Spleen (tissue), 11 donors: ENCODE measurements around the gene RPTOR. TPM values are rescaled to one million over a fixed set of nuclear protein-coding genes. Genes with fewer than 3 reads are reported as not detected.

Experiments
- DNase-seq: peaks from one replicate; pipeline ENCODE4 v3.0.0-alpha.2; 2020
- H3K27ac ChIP-seq, 8 donors: fragments of 200-600 bp; sonication (generic) in 7 of 8; 1 replicate in 4 of 8; 2 replicates in 4 of 8; pipeline versions ENCODE4 v1.5.0 to v1.8.0; 2016 to 2021; ENCODE audit warnings: inconsistent platforms in 4 of 8, mild to moderate bottlenecking in 4 of 8, moderate library complexity in 1 of 8
- H3K27me3 ChIP-seq, 7 donors: fragments of 200-600 bp; sonication (generic) in 6 of 7; replicated peaks in 1 of 7; 1 replicate in 4 of 7; 2 replicates in 3 of 7; pipeline versions ENCODE4 v1.5.0 to v1.8.0; 2016 to 2021; ENCODE audit warnings: inconsistent platforms in 3 of 7, mild to moderate bottlenecking in 1 of 7
- H3K36me3 ChIP-seq, 6 donors: fragments of 200-600 bp; sonication (generic) in 5 of 6; 1 replicate in 4 of 6; 2 replicates in 2 of 6; pipeline versions ENCODE4 v1.5.0 to v1.8.0; 2016 to 2021; ENCODE audit warnings: inconsistent platforms in 2 of 6
- H3K4me1 ChIP-seq, 6 donors: fragments of 200-600 bp; sonication (generic) in 5 of 6; 1 replicate in 3 of 6; 2 replicates in 3 of 6; pipeline versions ENCODE4 v1.5.0 to v1.8.0; 2016 to 2021; ENCODE audit warnings: inconsistent platforms in 3 of 6
- H3K4me3 ChIP-seq, 8 donors: fragments of 200-600 bp; sonication (generic) in 7 of 8; 1 replicate in 4 of 8; 2 replicates in 4 of 8; pipeline versions ENCODE4 v1.5.0 to v1.8.0; 2016 to 2021; ENCODE audit warnings: inconsistent platforms in 4 of 8, mild to moderate bottlenecking in 4 of 8, moderate library complexity in 2 of 8
- H3K9me3 ChIP-seq, 8 donors: fragments of 200-600 bp; sonication (generic) in 7 of 8; 1 replicate in 4 of 8; 2 replicates in 4 of 8; pipeline versions ENCODE4 v1.5.0 to v1.8.0; 2016 to 2021; ENCODE audit warnings: inconsistent platforms in 4 of 8
- POLR2A ChIP-seq, 3 donors: fragments of 450-650 bp; IDR thresholded peaks; one replicate each; pipeline ENCODE4 v1.5.1; 2017; ENCODE audit warnings: antibody characterized with exemption in 3 of 3, mild to moderate bottlenecking in 1 of 3
- POLR2AphosphoS5 ChIP-seq, 3 donors: sonication (generic); formaldehyde crosslinking; IDR thresholded peaks; one replicate each; pipeline ENCODE4 v1.5.1; 2017; ENCODE audit warnings: antibody characterized with exemption in 3 of 3
- WGBS, 5 donors: extraction: QIAGEN DNeasy Blood & Tissue Kit in 3 of 5; methylation state at CpG; one replicate each; pipeline versions ENCODE4 v1.1.5 to v1.1.7; 2013 to 2018; 5-methylcytosine and 5-hydroxymethylcytosine counted together
- intact Hi-C: fragments of 100-400 bp; cut with DNase I; formaldehyde crosslinking; loops from one replicate; pipeline ENCODE4 v1.15.0; 2023; ENCODE audit warnings: low total_unique reads
- polyA plus RNA-seq, 3 donors: library from polyadenylated mRNA; stranded (reverse); fragments of 200-250 nt; gene quantifications; one replicate each; pipeline ENCODE4 v1.2.1, GENCODE V29; 2013
- total RNA-seq, 7 donors: library from RNA; depleted of rRNA in 3 of 7; stranded (reverse); fragments of >200 nt in 3 of 7; fragmentation: NEBNext Ultra II Directional in 4 of 7; extraction: Animal tissue kit (Norgen Biotek cat#: 25700) in 4 of 7; gene quantifications; one replicate each; pipeline versions ENCODE4 v1.1.0 to v1.2.1, GENCODE V29; 2016 to 2021
- TF ChIP-seq, protein P1 (sequence below), 11 experiments: fragments of 200-600 bp in 7 of 11; fragments of 450-650 bp in 4 of 11; sonication (generic) in 4 of 11; IDR thresholded peaks in 8 of 11; conservative IDR thresholded peaks in 3 of 11; 1 replicate in 7 of 11; 2 replicates in 4 of 11; pipeline versions ENCODE4 v1.4.0 to v1.8.0; 2016 to 2021; ENCODE audit warnings: antibody characterized with exemption in 11 of 11, inconsistent platforms in 4 of 11, mild to moderate bottlenecking in 1 of 11
- donor health status: healthy with polysubstance abuse.
- donor health status: DM: no; HTN: no; CAD: no; lungs with moderate emphysema.
- donor health status: DM: no; HTN: no; CAD: no.
- donor health status: Bipolar disorder and iron deficiency.
- donor health status: healthy.
- donor health status: DM: no; HTN: no; CAD: no.
- donor health status: DM: yes; HTN: yes; CAD: no.

The RPTOR gene
- total and polyA plus RNA-seq, 10 donors = 3.1 to 61.2 (median 40.7) TPM

GRCh38 chr17:80618304-80618703 lies 73.7 kb downstream of the RPTOR start:
- no peaks in the 10 kb centered on the region for H3K27me3 ChIP-seq
- H3K36me3 ChIP-seq = no peaks in the 10 kb centered on the region
- H3K27ac ChIP-seq = peak overlapping the region in 2 of 8 donors; percentile 17 to 21
- intact Hi-C loops = no loop called here
- peaks cover 0 to 27% (median 12%) of the 10 kb centered on the region in 6 donors for H3K4me1 ChIP-seq
- no peaks in the 10 kb centered on the region for H3K9me3 ChIP-seq
- no peak for DNase-seq
- 61 to 84% (median 71%) methylated on average over 9 of the region's 9 CpGs for WGBS, 5 donors
- H3K4me3 ChIP-seq = no peak overlapping the region
- peak in 2 of 3 donors; percentile 9 to 46 for TF ChIP-seq POLR2AphosphoS5 (IDR thresholded peaks at IDR 0.05)
- TF ChIP-seq, protein P1, sequence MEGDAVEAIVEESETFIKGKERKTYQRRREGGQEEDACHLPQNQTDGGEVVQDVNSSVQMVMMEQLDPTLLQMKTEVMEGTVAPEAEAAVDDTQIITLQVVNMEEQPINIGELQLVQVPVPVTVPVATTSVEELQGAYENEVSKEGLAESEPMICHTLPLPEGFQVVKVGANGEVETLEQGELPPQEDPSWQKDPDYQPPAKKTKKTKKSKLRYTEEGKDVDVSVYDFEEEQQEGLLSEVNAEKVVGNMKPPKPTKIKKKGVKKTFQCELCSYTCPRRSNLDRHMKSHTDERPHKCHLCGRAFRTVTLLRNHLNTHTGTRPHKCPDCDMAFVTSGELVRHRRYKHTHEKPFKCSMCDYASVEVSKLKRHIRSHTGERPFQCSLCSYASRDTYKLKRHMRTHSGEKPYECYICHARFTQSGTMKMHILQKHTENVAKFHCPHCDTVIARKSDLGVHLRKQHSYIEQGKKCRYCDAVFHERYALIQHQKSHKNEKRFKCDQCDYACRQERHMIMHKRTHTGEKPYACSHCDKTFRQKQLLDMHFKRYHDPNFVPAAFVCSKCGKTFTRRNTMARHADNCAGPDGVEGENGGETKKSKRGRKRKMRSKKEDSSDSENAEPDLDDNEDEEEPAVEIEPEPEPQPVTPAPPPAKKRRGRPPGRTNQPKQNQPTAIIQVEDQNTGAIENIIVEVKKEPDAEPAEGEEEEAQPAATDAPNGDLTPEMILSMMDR (IDR thresholded peaks at IDR 0.05 in 8 of 11, conservative IDR thresholded peaks at IDR 0.05 in 3 of 11) = no peak
- no peak for TF ChIP-seq POLR2A (IDR thresholded peaks at IDR 0.05)

GRCh38 chr17:80619535-80620235 lies 75.0 kb downstream of the RPTOR start:
- Histone ChIP-seq H3K27me3 (no peaks in the 10 kb centered on the region), H3K9me3 (no peaks in the 10 kb centered on the region), H3K4me3 (no peak overlapping the region), H3K27ac (no peak overlapping the region), H3K4me1 (peaks cover 0 to 27% (median 12%) of the 10 kb centered on the region in 6 donors), H3K36me3 (no peaks in the 10 kb centered on the region)
- 82 to 93% (median 89%) methylated on average over 9 of the region's 9 CpGs for WGBS, 5 donors
- TF ChIP-seq POLR2A (IDR thresholded peaks at IDR 0.05) = no peak
- TF ChIP-seq, protein P1 (IDR thresholded peaks at IDR 0.05 in 8 of 11, conservative IDR thresholded peaks at IDR 0.05 in 3 of 11) = no peak
- no peak for TF ChIP-seq POLR2AphosphoS5 (IDR thresholded peaks at IDR 0.05)
- no peak for DNase-seq
- intact Hi-C loops = no loop called here

- no peak overlapping the region for H3K4me3 ChIP-seq
- peaks cover 0 to 27% (median 12%) of the 10 kb centered on the region in 6 donors for H3K4me1 ChIP-seq
- no peak overlapping the region for H3K27ac ChIP-seq
- no peak for TF ChIP-seq POLR2AphosphoS5 (IDR thresholded peaks at IDR 0.05)
- TF ChIP-seq, protein P1 (IDR thresholded peaks at IDR 0.05 in 8 of 11, conservative IDR thresholded peaks at IDR 0.05 in 3 of 11) = no peak
- TF ChIP-seq POLR2A (IDR thresholded peaks at IDR 0.05) = no peak
- intact Hi-C loops = no loop called here
- H3K27me3 ChIP-seq = no peaks in the 10 kb centered on the region
- H3K9me3 ChIP-seq = no peaks in the 10 kb centered on the region
- H3K36me3 ChIP-seq = peaks cover 0 to 12% (median 7%) of the 10 kb centered on the region in 6 donors
- 81 to 91% (median 89%) methylated on average over 25 of the region's 25 CpGs for WGBS, 5 donors
- DNase-seq = no peak
Observed at GRCh38 chr17:80621335-80621996, 76.8 kb downstream of the RPTOR start.

DNA sequence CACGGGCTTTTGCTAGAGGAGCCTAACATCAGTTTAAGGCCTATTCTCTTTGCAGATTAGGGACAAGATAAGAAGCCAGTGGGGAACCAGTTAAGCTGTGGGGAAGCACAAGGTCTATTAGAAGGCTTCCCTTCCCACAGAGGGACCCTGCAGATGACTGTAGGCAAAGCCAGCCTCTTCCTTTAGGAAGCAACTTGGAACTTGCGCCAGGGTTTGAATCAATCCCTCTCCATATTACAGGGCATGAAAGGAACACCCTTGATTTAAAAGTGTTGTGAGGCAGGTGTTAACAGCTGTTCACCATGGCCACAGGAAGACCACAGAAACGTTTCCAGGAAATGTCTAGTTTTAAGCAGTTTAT lies 77.3 kb downstream of the RPTOR start:
- TF ChIP-seq POLR2AphosphoS5 (IDR thresholded peaks at IDR 0.05) (no peak), POLR2A (IDR thresholded peaks at IDR 0.05) (no peak)
- TF ChIP-seq, protein P1 (IDR thresholded peaks at IDR 0.05 in 8 of 11, conservative IDR thresholded peaks at IDR 0.05 in 3 of 11) = no peak
- peaks cover 0 to 27% (median 12%) of the 10 kb centered on the region in 6 donors for H3K4me1 ChIP-seq
- H3K27ac ChIP-seq = no peak overlapping the region
- 32 to 47% (median 37%) methylated on average over 3 of the region's 3 CpGs for WGBS, 5 donors
- H3K36me3 ChIP-seq = peaks cover 0 to 17% (median 10%) of the 10 kb centered on the region in 6 donors
- DNase-seq = no peak
- no peaks in the 10 kb centered on the region for H3K9me3 ChIP-seq
- intact Hi-C loops = no loop called here
- H3K4me3 ChIP-seq = no peak overlapping the region
- no peaks in the 10 kb centered on the region for H3K27me3 ChIP-seq
